Ovary (tissue), 1 donor: ENCODE data around the gene AGMO.

Source experiments
- EP300 ChIP-seq: sonication (generic); formaldehyde crosslinking; IDR thresholded peaks from one replicate; pipeline ENCODE4 v1.6.1; 2017; ENCODE audit warnings: antibody characterized with exemption
- POLR2A ChIP-seq: fragments of 450-650 bp; IDR thresholded peaks from one replicate; pipeline ENCODE4 v1.6.1; 2017; ENCODE audit warnings: antibody characterized with exemption, mild to moderate bottlenecking, moderate library complexity

DNA sequence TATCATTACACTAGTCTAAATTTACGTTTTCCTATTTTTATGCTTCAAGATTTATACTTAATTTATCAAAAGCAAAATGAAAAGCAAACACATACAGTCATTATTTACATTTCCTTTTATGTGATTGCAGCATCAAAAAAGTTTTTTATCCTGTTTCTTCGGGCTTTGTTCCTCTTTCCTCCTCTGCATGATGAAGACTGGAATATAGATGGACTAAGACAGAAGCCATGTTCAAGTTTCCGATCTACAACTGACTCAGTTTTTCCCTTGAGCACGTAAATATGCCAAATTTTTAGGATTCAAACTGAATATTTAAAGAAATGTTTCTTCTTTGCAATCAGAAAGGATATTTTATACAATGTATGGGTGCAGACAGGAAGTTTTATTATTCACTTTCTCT is 385.7 kb downstream of the AGMO start:
- no peak for TF ChIP-seq POLR2A
- TF ChIP-seq EP300 = no peak
